ENCODE measurements around the gene ADISSP.

GRCh38 chr20:3800256-3800877 lies 32.8 kb upstream of the ADISSP start:
- TF ChIP-seq CTCF (conservative IDR thresholded peaks at IDR 0.05; ENCODE audit: low read depth in 2 of 2) (no peak), EZH2 (IDR thresholded peaks at IDR 0.05; ENCODE audit: low read depth, unreplicated experiment) (no peak), POLR2AphosphoS5 (IDR thresholded peaks at IDR 0.05; ENCODE audit: low read depth) (no peak), REST (IDR thresholded peaks at IDR 0.05; ENCODE audit: unreplicated experiment) (no peak), EZH2phosphoT487 (IDR thresholded peaks at IDR 0.05; ENCODE audit: unreplicated experiment) (no peak)

Measured in GM23338 (cell line).